Activated T-helper 1 cell treated with anti-CD3 and anti-CD28 coated beads, Interleukin-2, amount 50 U/mL, for 16 hours (primary cell): Measurements from ENCODE around the gene MAGOH.
"Not testable (repeated sequence)": the region's sequence is repeated elsewhere in the genome, so short reads cannot be mapped to it uniquely, and the experiment has no call there.

Experiments used
- DNase-seq, 2 donors: peaks; one replicate each; pipeline ENCODE4 v3.0.0-alpha.2; 2020; ENCODE audit warnings: low read depth in 1 of 2, low spot score in 1 of 2

MAGOH gene

GRCh38 chr1:53241828-53242227 is 3.5 kb upstream of the MAGOH start:
- no peak for DNase-seq

DNA sequence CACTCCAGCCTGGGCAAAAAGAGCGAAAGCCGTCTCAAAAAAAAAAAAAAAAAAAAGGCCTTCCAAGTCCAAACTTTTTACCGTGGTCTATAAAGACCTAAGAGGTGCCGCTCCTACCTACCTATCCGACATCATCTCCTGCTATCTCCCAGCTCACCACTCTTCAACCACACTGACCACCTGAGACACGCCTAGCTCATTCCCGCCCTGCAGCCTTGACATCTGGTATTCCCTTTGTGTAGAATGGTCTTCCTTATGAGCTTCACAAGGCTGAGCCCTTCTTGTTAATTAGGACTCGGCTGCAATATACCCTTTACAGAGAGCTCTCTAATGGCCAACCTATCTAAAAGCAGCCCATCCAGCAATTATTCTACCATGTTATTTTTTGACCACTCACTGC is 680 bp downstream of the MAGOH start:
- no peak for DNase-seq

GRCh38 chr1:53220962-53221286 is 17.4 kb downstream of the MAGOH start:
- DNase-seq = no peak

DNA sequence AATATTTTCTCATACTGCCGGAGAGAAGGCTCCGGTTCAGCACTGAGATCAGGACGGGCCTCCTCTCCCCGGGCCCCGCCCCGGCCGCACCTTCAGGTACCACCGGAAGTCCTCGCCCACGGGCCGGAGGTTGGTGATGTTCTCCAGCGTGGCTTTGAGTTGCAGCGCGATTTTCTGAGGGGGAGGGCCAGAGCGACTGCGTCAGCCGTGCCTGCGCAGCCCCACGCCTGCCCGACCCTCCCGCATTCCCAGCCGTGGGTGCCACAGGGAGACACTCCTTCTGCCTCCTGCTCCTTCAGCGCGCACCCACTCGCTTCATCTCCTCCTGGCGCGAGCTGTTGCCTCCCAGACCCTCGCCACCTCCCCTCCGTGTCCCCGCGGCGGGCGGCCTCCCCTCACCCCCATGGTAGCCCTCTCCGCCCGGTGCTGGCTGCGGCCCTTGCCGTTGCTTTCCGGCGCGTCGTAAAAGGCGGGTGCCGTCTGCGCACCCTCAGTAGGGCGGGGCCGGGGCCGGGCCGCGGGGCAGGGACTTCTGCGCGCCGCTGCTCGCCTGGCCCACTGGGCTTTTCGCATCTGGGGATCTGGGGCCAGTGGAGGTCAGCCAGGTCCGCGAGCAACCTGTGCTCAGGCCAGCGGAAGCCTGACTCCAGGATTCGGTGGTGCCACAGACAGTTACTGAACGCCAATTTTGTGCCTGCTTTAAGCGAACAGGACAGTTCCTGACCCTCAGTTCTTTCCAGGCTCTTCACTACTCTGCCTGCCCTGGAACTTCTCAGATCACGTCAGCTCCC is 18.0 kb downstream of the MAGOH start, which contains the start of gene CZIB:
TSS of gene CZIB (minus strand) at position 464 of the 791 bp plus-strand sequence. CDS start at position 405, 59 bp downstream.
- peak; percentile 82 to 88 for DNase-seq

- DNase-seq = no peak
Measured at GRCh38 chr1:53219711-53220110, 18.6 kb downstream of the MAGOH start.

DNA sequence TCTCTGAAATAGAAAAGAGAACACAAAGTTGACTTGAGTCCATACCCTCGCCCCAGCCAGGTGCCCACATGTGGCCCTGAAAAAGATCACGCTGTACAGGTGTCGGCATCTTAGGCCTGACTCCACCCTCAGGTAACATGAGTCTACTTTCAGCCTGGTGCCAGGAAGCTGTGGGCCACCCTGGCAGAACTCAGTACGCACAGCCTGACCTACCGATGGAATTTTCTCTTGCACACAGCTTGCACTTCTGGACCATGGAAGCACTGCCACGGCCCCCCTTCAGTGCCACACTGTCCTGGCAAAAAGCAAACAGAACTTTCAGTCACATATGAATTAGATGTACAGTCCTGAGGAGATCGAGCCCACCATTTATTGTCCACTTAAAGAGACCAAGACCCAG is 20.1 kb downstream of the MAGOH start:
- no peak for DNase-seq

- no peak for DNase-seq
Measured at GRCh38 chr1:53214376-53214940, 23.9 kb downstream of the MAGOH start.

- no peak for DNase-seq
Measured at GRCh38 chr1:53210954-53211353, 27.4 kb downstream of the MAGOH start.

GRCh38 chr1:53210352-53210751 is 28.0 kb downstream of the MAGOH start:
- no peak for DNase-seq

GRCh38 chr1:53207726-53208125 is 30.6 kb downstream of the MAGOH start:
- no peak for DNase-seq

- DNase-seq = no peak
Measured at GRCh38 chr1:53206735-53207379, 31.5 kb downstream of the MAGOH start.

GRCh38 chr1:53206083-53206685 is 32.1 kb downstream of the MAGOH start:
- DNase-seq = not testable (repeated sequence)

GRCh38 chr1:53205496-53205895 is 32.8 kb downstream of the MAGOH start:
- not testable (repeated sequence) for DNase-seq

DNA sequence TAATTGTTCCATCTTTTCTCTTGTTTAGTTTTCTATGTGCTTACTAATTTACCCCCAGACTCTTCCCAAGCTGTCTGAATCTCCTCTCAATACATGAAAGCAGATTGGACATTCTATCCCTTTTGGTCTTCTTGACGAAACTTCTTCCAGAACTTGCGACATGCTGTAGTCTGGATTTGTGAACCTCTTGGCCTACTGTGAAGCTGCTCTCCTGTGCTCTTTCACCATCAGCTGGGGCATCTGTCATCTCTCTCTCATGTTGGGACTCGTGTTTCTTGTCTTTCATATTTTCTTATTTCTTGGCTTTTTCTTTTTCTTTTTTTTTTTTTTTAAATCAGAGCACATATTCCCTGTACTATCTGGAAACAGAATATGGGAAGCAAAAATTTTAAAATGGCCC is 34.9 kb downstream of the MAGOH start:
- DNase-seq = no peak

GRCh38 chr1:53198241-53198651 is 40.1 kb downstream of the MAGOH start:
- DNase-seq = no peak

- DNase-seq = no peak
Measured at GRCh38 chr1:53197291-53198200, 40.8 kb downstream of the MAGOH start.

- DNase-seq = peak; percentile 79 to 87
Measured at GRCh38 chr1:53196485-53197290, 41.6 kb downstream of the MAGOH start, which contains the start of gene CPT2. Gene CPT2 (plus strand): TSS chr1:53196824. CDS start chr1:53196944, 120 bp downstream.

DNA sequence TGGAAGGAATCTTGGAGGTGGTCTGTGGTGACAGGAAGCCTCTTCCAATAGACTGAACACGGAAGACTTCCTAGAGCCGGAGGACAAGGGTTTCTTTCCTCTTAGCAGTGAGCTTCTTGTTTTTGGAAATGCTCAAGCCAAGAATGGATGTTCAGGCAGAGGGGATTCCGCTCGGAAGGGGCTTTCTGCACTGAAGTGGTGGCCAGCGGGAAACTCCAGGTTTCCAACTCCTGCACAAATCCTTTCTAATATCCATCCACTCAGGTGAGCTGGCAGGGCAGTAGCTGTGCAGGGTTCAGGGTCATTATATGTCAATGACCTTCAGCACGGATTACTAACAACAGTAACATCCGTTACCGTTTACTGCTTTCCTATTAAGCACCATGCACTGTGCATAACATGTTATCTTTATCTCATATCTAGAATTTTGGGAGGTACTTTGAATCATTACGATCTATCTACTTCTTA is 42.3 kb downstream of the MAGOH start:
- no peak for DNase-seq

DNA sequence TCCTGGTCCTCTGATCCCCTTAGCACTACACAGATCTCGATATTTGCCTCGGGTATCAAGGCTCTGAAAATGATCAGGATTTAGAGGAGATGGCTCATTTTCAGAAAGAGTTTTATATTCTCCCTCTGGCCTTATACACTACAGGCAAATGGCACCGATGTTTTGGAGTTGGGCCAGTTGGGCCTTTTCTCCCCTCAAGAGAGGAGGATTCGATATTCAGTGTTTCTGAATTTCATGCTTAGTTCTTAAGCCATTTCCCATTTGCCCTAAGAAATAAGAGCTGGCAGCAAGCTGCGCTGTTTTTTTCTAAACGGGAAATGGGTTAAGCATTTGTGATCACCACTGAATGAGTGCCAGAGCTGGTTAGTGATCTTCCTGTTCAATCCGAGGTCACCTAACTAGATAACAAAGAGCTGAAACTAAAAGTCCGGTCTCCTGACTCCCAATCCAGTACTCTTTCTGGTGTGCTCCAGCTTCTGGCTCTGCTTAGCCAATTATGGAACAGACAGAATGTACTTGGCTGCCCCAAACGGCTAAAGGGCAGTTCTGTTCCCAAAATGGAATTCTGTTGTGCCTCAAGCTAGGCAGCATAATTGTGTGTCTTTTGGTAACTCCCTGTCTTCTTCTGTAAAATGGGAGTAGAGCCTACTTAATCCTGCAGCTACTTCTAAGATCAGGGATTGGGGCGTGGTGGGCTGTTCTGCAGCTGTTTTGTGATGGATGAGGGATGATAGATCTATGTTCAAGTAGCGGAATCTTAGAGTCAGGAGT is 42.9 kb downstream of the MAGOH start:
- DNase-seq = no peak
